CD4-positive, alpha-beta T cell treated with Interleukin-21 for 1 hour (primary cell): ENCODE measurements around the gene MAGI2.

Source experiments
- DNase-seq: peaks from one replicate; pipeline ENCODE4 v3.0.0-alpha.2; 2020

The MAGI2 gene

DNA sequence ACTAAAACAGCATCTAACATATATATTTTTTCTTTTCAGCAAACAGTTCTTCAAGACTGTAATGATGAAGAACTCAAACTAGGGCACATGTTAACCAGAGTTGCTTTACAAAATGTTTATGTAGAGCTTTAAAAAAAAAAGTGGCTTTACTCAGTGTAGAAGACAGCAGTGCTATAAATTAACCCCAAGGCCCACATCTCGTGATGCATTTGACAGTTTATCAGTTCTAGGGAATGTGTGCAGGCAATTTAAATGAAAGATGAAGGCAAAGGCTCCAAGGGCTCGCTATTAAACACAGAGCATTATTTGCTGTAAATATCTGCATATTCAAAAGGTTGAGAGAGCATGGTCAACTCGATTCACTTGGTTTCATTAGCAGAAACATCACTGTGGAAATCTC, 558.1 kb downstream of the MAGI2 start:
- no peak for DNase-seq

DNA sequence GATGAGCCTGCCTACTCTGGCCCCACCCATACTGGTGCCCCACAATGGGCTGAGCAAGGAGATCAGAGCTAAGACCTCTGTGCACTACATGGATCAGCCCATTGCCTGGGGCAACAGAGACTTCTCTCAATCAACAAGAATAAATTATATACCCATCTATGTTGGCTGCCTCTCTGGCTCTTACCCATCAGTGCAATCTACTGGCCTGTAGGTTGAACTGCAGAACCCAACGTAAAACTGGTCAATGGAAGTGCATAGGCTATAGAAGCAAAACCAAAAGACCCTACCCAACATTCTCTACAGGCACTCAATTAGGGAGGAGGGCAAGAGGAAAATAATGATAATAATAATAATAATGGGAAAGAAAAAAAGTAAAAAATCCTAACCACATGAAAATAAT, 574.3 kb downstream of the MAGI2 start:
- DNase-seq = no peak

GRCh38 chr7:78873117-78873516, 580.4 kb downstream of the MAGI2 start:
- DNase-seq = no peak

DNA sequence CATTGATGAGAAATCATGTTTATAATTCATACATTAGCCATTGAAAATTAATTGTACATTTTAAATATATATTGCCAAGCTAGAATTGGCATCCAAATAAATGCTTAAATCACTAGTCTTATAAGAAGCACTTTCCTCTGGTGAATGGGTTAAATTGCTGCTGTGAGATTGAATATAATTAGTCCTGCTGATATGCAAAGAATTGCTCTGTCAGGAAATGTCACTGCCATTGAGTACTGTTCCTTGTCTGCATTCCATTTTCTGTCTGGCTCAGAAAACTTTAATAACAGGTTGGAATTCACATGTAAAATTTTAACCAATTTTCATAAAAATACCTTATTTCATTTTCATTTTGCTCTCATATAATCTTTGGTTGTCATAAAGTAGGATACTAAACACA, 589.1 kb downstream of the MAGI2 start:
- no peak for DNase-seq

- DNase-seq = no peak
These were observed 590.2 kb downstream of the MAGI2 start for GRCh38 chr7:78863281-78863680.

DNA sequence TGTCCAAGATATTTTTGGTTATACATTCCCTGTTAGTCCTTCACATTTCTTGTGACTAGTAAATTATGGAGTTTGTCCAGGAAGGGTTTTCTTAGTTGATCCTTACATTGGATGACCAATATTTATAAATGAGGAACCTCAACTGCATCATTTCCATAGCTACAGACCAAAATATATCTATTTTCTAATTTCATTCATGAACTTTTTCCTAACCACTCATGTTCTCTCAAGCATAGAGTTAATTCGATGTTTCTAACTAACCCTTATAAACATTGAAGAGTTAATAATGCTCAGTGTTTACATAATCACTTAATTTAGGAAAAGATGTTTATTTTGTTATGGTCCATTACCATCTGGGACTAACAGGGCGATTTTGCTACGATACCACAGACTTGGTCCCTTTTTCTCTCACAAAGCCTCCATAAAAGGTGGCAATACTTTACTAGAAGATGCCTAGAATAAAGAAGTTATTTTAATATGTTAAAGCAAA, 591.0 kb downstream of the MAGI2 start:
- no peak for DNase-seq

- no peak for DNase-seq
These were observed 600.5 kb downstream of the MAGI2 start for GRCh38 chr7:78852951-78853350.

- no peak for DNase-seq
These were observed 603.2 kb downstream of the MAGI2 start for GRCh38 chr7:78850093-78850740.

DNA sequence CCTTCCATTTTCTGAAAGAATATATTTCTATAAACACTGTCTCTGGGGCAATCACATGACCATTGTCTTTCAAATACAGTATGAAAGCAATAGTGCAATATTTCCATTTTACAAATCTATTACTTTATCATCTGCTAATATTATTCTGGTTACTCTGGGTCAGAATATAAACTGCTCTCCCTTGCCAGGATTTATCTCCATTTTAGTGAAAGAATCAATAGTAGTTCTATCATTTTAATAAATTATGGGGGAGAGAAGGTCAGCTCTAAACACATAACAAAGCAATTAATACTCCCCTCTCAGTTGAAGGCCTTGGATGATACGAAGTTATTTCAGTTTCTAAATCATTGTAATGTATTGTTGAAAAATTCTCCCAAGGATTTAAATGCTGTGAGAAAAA, 608.3 kb downstream of the MAGI2 start:
- no peak for DNase-seq

- DNase-seq = no peak
These were observed 611.4 kb downstream of the MAGI2 start for GRCh38 chr7:78842068-78842467.

- no peak for DNase-seq
These were observed 617.6 kb downstream of the MAGI2 start for GRCh38 chr7:78835897-78836296.

- DNase-seq = no peak
These were observed 625.1 kb downstream of the MAGI2 start for GRCh38 chr7:78828317-78828716.

DNA sequence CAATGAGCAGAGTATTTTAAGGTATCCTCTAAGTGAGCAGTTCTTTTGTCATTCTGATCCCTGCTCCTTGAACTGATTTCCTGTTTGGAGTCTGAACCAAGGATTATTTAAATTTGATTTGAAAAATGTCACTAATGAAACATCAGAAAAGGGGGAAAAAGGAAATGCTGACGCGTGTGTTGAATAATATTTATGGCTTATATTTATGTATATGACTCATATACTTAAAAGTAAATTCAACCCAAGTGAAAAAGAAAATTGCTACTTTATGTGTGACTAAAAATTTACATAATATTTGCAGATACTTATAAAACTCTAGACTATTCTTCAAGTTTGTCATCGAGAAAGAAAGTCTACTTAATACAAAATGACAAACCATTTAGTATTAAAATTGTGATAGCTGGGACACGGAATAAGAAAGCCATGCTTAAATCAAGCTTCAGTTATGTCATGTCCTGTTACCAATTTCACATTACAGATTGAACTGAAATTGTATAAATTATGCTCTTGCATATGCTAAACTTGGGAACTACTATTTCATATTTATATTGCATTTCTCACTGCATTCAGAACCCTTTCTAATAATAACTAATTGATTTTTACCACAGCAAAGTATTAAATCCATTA, 649.9 kb downstream of the MAGI2 start:
- no peak for DNase-seq

GRCh38 chr7:78794101-78794500, 659.4 kb downstream of the MAGI2 start:
- DNase-seq = no peak

DNA sequence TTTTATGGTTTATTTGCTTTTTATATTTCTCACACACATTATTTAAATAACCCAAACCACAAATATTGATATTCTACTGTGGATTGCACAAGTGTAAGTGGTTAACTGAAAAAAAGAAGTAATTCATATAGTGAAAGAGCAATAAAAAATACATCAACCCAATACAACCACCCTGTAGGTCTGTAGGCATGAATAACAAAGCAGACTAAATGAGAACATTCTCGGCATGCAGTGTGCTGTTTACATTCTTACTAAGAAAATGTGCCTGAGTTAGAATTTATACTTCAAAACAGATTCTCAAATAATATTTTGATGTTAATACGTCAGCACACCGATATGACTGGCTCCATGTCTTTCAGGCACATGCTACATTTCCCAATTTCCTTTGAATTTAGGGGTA, 660.8 kb downstream of the MAGI2 start:
- no peak for DNase-seq

DNA sequence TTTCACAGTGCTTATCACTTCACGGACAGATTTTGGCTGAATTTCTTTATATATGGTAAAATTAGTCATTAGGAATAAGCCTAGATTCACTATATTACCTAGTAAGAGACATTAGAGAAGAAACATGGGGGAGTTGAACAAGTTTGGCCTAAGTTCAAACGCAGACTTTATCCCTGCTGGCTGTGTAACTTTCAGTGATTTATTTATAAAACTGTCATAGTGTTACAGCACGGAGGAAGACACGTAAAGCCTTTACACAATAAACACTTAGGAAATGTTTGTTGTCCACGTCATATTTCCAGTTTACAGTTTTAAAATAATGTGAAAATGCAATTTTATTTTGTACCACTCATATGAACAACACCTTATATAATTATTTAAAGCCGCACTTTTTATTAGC, 661.5 kb downstream of the MAGI2 start:
- DNase-seq = no peak

DNA sequence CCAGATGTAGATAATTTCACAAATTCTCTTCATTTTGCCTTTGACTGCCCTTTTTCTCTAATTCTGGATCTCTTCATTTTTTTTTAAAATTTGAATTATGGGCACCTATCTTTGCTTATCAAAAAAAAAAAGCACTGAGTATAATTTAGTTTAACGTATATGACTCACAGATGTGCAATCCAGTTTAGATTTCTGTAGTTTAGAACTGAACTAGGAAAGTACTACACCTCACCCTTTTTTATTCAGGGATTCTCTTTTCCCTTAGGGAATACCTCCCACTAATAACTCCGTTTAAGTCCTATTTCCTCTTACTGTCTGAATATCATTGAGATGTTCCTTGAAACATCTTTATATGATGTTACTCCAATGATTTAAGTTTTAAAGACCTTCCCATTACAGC, 665.0 kb downstream of the MAGI2 start:
- no peak for DNase-seq

DNA sequence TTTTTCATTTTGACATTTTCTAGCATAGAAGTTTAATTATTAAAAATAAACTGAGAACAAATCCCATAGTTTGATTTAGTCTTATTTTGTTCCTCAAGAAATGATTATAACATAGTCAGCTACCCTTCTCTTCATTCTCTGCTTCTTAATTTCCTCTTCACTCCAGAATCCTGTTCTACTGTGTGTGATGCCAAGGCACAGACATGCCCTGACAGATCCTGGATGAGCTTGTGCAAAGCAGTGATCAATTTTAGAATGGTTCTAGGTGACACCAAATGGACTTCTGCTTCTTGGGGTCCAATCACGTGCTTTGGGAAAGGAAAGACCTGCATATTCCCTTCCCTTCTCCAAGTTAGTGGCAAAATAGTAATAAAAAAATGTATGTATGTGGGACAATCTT, 665.6 kb downstream of the MAGI2 start:
- no peak for DNase-seq

GRCh38 chr7:78786055-78786454, 667.4 kb downstream of the MAGI2 start:
- DNase-seq = no peak

- no peak for DNase-seq
These were observed 670.1 kb downstream of the MAGI2 start for GRCh38 chr7:78783179-78783962.

GRCh38 chr7:78780560-78780959, 672.9 kb downstream of the MAGI2 start:
- no peak for DNase-seq

- DNase-seq = no peak
These were observed 673.7 kb downstream of the MAGI2 start for GRCh38 chr7:78779788-78780187.

DNA sequence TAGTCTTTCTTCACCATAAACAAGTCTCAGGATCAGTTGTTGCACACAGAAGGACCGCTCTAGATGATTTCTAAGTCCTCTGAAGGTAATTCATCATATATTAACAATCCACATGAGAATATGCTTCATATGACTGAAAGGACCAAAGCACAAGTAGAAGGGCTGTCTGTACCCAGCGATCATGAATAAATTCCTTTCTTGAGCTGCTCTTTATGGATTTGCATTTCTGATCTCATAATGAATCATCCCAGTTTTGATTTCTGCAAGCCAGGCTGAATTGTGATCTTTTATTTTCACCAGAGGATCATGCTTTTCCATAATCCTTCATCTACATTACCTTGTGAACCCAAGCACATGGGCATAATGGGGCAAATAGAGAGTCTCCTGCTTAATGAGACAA, 675.6 kb downstream of the MAGI2 start:
- DNase-seq = no peak
